Measurements from ENCODE around the gene C2orf49.

Gene C2orf49

DNA sequence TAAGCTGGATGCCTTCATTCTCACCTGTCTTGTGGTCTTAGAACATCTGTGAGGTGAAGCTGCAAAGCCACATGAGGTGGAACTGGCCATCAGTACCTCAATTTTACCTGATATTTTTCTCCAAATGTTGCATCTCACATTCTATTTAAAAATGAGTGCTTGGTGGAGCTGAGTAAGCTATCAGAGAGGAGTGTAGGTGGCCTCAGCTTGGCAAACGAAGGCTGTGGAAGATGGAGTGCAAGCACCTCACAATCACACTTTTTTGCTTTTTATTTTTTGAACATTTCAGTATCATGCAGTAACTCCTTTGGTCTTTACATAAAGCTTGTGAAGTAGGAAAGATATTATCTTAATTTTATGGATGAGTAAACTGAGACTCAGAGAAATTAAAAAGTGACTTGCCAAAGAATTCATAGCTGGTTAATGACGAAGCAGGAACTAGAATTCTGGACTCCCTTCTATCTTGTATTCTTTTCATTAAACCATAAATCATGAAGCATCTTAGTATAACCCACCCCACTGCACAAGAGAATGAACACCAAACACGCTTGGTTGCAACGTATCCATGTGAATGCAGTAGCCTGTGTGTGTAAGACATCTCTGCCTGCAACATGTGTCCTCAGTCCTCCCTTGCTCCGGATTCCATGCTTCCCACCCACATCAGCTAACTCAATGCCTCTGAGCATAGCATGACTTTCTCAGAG is 27.2 kb downstream of the C2orf49 start:
- TF ChIP-seq CTCF (IDR thresholded peaks at IDR 0.05; ENCODE audit: extremely low read depth, insufficient read depth, missing control alignments) = no peak
- in situ Hi-C loops (cut with MboI; ENCODE audit: low pct_unique_long_range_greater_than_20kb, low sequenced_read_pairs, unreplicated experiment) = loop anchor here (25.0 kb wide), 1 partner anchor 1173 kb away; no protein-coding TSS in a partner anchor
- no peak for DNase-seq (ENCODE audit: low spot score)

DNA sequence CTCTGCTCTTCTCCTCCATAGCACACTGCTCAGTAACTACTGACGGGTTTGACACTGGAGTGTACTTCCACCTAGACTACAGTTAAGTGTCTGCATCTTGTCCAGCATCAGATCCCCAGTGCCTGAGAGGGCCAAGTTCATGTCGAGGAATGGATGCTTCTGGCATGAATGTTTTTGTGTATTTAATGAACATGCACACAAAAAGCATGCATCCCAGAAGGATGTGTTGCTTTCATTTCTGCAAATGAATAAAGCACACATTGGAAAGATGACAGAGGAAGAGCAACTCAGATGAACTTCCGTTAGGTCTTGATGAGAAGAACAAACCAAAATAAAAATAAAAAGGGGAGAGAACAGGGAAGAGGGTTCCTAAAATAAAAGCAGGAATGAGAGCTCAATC is 27.9 kb downstream of the C2orf49 start:
- in situ Hi-C loops (cut with MboI; ENCODE audit: low pct_unique_long_range_greater_than_20kb, low sequenced_read_pairs, unreplicated experiment) = loop anchor here (25.0 kb wide), 1 partner anchor 1172 kb away; no protein-coding TSS in a partner anchor
- no peak for DNase-seq (ENCODE audit: low spot score)
- no peak for TF ChIP-seq CTCF (IDR thresholded peaks at IDR 0.05; ENCODE audit: extremely low read depth, insufficient read depth, missing control alignments)

- no peak for TF ChIP-seq CTCF (IDR thresholded peaks at IDR 0.05; ENCODE audit: extremely low read depth, insufficient read depth, missing control alignments)
- DNase-seq (ENCODE audit: low spot score) = no peak
- in situ Hi-C loops (cut with MboI; ENCODE audit: low pct_unique_long_range_greater_than_20kb, low sequenced_read_pairs, unreplicated experiment) = loop anchor here (25.0 kb wide), 1 partner anchor 1168 kb away; no protein-coding TSS in a partner anchor
These were observed 31.5 kb downstream of the C2orf49 start for GRCh38 chr2:105368759-105369408.

DNA sequence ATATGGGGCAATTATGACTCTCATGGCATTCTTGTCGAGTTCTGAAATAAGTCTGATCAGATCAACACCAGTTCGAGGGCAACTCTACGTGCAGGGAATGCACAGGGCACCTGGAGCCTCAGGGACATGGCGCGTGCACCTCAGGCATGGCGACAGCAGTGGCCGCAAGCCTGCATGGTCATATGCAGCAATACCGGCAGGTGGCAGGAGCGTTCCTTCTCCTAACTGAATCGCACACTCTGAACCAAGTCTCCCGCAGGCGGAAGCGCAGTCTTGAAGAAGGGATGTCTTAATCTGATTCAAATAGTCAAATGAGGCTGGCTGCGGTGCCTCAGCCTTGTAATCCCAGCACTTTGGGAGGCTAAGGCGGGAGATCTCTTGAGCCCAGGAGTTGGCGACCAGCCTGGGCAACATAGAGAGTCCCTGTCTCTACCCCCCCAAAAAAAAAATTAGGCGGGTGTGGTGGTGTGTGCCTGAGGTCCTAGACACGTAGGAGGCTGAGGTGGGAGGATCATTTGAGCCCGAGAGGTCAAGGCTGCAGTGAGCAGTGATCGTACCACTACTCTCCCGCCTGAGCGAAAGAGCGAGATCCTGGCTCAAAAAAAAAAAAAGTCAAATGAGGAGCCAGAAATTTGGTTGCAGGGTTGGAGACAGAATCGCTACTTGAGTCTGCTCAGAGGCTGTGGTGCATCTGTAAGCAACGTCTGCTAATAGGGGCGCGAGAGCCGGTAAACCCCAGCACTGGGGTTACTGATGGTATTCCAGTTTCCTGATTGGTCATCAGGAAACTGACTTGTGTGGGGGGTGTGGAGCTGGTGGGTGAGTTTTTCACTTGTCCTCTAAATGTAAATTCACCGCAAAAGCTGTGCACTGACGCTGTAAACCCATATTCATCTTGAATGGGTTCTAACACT is 32.7 kb downstream of the C2orf49 start:
- peak; percentile 97 for TF ChIP-seq CTCF (IDR thresholded peaks at IDR 0.05; ENCODE audit: extremely low read depth, insufficient read depth, missing control alignments)
- in situ Hi-C loops (cut with MboI; ENCODE audit: low pct_unique_long_range_greater_than_20kb, low sequenced_read_pairs, unreplicated experiment) = loop anchor here (25.0 kb wide), 1 partner anchor 1167 kb away; no protein-coding TSS in a partner anchor
- DNase-seq (ENCODE audit: low spot score) = peak; percentile 73

DNA sequence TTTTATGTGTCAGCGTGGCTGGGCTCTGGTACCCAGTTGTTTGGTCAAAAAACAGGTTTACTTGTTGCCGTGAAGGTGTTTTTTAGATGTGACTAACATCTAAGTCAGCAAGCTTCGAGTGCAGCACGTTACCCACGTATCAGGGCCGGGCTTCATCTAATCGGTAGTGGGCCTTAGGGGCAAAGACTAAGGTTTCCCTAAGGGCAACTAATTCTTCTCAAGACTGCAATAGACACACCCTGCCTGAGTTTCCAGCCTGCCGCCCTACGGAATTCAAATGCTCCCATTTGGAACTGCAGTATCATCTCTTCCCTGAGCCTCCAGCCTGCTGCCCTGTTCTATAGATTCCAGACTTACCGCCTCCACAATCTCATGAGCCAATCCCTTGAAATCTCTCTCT is 33.8 kb downstream of the C2orf49 start:
- DNase-seq (ENCODE audit: low spot score) = no peak

More for the DNA sequence above, 33.8 kb downstream of the C2orf49 start:
- in situ Hi-C loops (cut with MboI; ENCODE audit: low pct_unique_long_range_greater_than_20kb, low sequenced_read_pairs, unreplicated experiment) = loop anchor here (25.0 kb wide), 1 partner anchor 1166 kb away; no protein-coding TSS in a partner anchor
- TF ChIP-seq CTCF (IDR thresholded peaks at IDR 0.05; ENCODE audit: extremely low read depth, insufficient read depth, missing control alignments) = no peak
